SHP77 treated with DMSO at 0.1 percent for 48 hours (cell line): ENCODE data around the gene SRGAP3.

Experiments used
- DNase-seq: peaks from one replicate; lab custom pipeline; 2025; lab: John Stamatoyannopoulos, UW

SRGAP3 gene

GRCh38 chr3:9225268-9225667 is 24.2 kb downstream of the SRGAP3 start:
- no peak for DNase-seq

GRCh38 chr3:9224490-9224889 is 25.0 kb downstream of the SRGAP3 start:
- DNase-seq = no peak

- DNase-seq = no peak
Observed at GRCh38 chr3:9223672-9224071, 25.8 kb downstream of the SRGAP3 start.

- DNase-seq = no peak
Observed at GRCh38 chr3:9222956-9223639, 26.3 kb downstream of the SRGAP3 start.

GRCh38 chr3:9222049-9222448 is 27.4 kb downstream of the SRGAP3 start:
- DNase-seq = no peak

- no peak for DNase-seq
Observed at GRCh38 chr3:9218514-9218846, 31.0 kb downstream of the SRGAP3 start.

GRCh38 chr3:9217784-9218513 is 31.5 kb downstream of the SRGAP3 start:
- no peak for DNase-seq

- DNase-seq = no peak
Observed at GRCh38 chr3:9216736-9217135, 32.7 kb downstream of the SRGAP3 start.

GRCh38 chr3:9214599-9214998 is 34.8 kb downstream of the SRGAP3 start:
- no peak for DNase-seq

- no peak for DNase-seq
Observed at GRCh38 chr3:9214185-9214584, 35.3 kb downstream of the SRGAP3 start.

- peak; percentile 4 for DNase-seq
Observed at GRCh38 chr3:9213019-9213634, 36.3 kb downstream of the SRGAP3 start.

GRCh38 chr3:9211155-9211950 is 38.1 kb downstream of the SRGAP3 start:
- no peak for DNase-seq

GRCh38 chr3:9209777-9210176 is 39.7 kb downstream of the SRGAP3 start:
- no peak for DNase-seq

GRCh38 chr3:9208605-9209152 is 40.8 kb downstream of the SRGAP3 start:
- no peak for DNase-seq

GRCh38 chr3:9207116-9207763 is 42.2 kb downstream of the SRGAP3 start:
- no peak for DNase-seq

GRCh38 chr3:9206287-9206686 is 43.2 kb downstream of the SRGAP3 start:
- no peak for DNase-seq

- no peak for DNase-seq
Observed at GRCh38 chr3:9205345-9206143, 43.9 kb downstream of the SRGAP3 start.

- no peak for DNase-seq
Observed at GRCh38 chr3:9204253-9204992, 45.0 kb downstream of the SRGAP3 start.

GRCh38 chr3:9203317-9203716 is 46.1 kb downstream of the SRGAP3 start:
- no peak for DNase-seq

- DNase-seq = no peak
Observed at GRCh38 chr3:9202546-9202945, 46.9 kb downstream of the SRGAP3 start.
